Measurements from ENCODE around the gene CST9.
A peak's percentile ranks its signal among the peaks of the same experiment; 100 is the strongest.

CST9 gene

GRCh38 chr20:23605867-23606651 is at the start of gene CST9:
TSS of gene CST9 (minus strand) at chr20:23605917. CDS start at chr20:23605864, 53 bp downstream.
- no peak for DNase-seq (ENCODE audit: low read depth)

- no peak for DNase-seq (ENCODE audit: low read depth)
Measured at GRCh38 chr20:23654717-23655116, 49.0 kb upstream of the CST9 start.

- DNase-seq (ENCODE audit: low read depth) = no peak
Measured at GRCh38 chr20:23654000-23654399, 48.3 kb upstream of the CST9 start.

- DNase-seq (ENCODE audit: low read depth) = no peak
Measured at GRCh38 chr20:23653400-23653938, 47.8 kb upstream of the CST9 start.

- no peak for DNase-seq (ENCODE audit: low read depth)
Measured at GRCh38 chr20:23652926-23653325, 47.2 kb upstream of the CST9 start.

- DNase-seq (ENCODE audit: low read depth) = no peak
Measured at GRCh38 chr20:23652371-23652770, 46.7 kb upstream of the CST9 start.

GRCh38 chr20:23651117-23651516 is 45.4 kb upstream of the CST9 start:
- no peak for DNase-seq (ENCODE audit: low read depth)

GRCh38 chr20:23649830-23650417 is 44.2 kb upstream of the CST9 start:
- DNase-seq (ENCODE audit: low read depth) = no peak

GRCh38 chr20:23649242-23649641 is 43.5 kb upstream of the CST9 start:
- DNase-seq (ENCODE audit: low read depth) = no peak

- no peak for DNase-seq (ENCODE audit: low read depth)
Measured at GRCh38 chr20:23647346-23647745, 41.6 kb upstream of the CST9 start.

- no peak for DNase-seq (ENCODE audit: low read depth)
Measured at GRCh38 chr20:23646106-23646873, 40.6 kb upstream of the CST9 start.

- no peak for DNase-seq (ENCODE audit: low read depth)
Measured at GRCh38 chr20:23645575-23645974, 39.9 kb upstream of the CST9 start.

- DNase-seq (ENCODE audit: low read depth) = no peak
Measured at GRCh38 chr20:23644164-23644563, 38.4 kb upstream of the CST9 start.

- no peak for DNase-seq (ENCODE audit: low read depth)
Measured at GRCh38 chr20:23643659-23644058, 37.9 kb upstream of the CST9 start.

GRCh38 chr20:23641936-23642751 is 36.4 kb upstream of the CST9 start:
- DNase-seq (ENCODE audit: low read depth) = peak; percentile 65

GRCh38 chr20:23640671-23641667 is 35.3 kb upstream of the CST9 start:
- no peak for DNase-seq (ENCODE audit: low read depth)

- DNase-seq (ENCODE audit: low read depth) = no peak
Measured at GRCh38 chr20:23640018-23640601, 34.4 kb upstream of the CST9 start.

GRCh38 chr20:23639490-23639958 is 33.8 kb upstream of the CST9 start:
- DNase-seq (ENCODE audit: low read depth) = no peak

GRCh38 chr20:23638309-23638708 is 32.6 kb upstream of the CST9 start:
- no peak for DNase-seq (ENCODE audit: low read depth)
